Testis (tissue), 3 donors: ENCODE results near the gene TMC6. TPM values are rescaled to one million over a fixed set of nuclear protein-coding genes. Genes with fewer than 3 reads are reported as not detected.
"Not testable (repeated sequence)": the region's sequence is repeated elsewhere in the genome, so short reads cannot be mapped to it uniquely, and the experiment has no call there.

ENCODE experiments used
- DNase-seq: peaks from one replicate; pipeline ENCODE4 v3.0.0-alpha.2; 2019
- H3K27ac ChIP-seq, 2 donors: fragments of 200-600 bp; sonication (generic); one replicate each; pipeline ENCODE4 v1.5.1; 2019
- H3K27me3 ChIP-seq: fragments of 200-600 bp; sonication (generic); one replicate; pipeline ENCODE4 v1.5.1; 2019
- H3K36me3 ChIP-seq: fragments of 200-600 bp; sonication (generic); one replicate; pipeline ENCODE4 v1.5.1; 2017; ENCODE audit warnings: low read depth; ENCODE audit errors: missing control alignments
- H3K4me1 ChIP-seq: fragments of 200-600 bp; sonication (generic); one replicate; pipeline ENCODE4 v1.5.1; 2019
- H3K4me3 ChIP-seq, 2 donors: fragments of 200-600 bp; sonication (generic); one replicate each; pipeline ENCODE4 v1.5.1; 2017 to 2019
- H3K9me3 ChIP-seq: fragments of 200-600 bp; sonication (generic); one replicate; pipeline ENCODE4 v1.5.1; 2017
- CTCF ChIP-seq, 3 experiments: fragments of 450-650 bp in 2 of 3; fragments of 200-600 bp in 1 of 3; sonication (generic) in 1 of 3; IDR thresholded peaks; one replicate each; pipeline ENCODE4 v1.5.1; 2016 to 2019; ENCODE audit warnings: antibody characterized with exemption in 3 of 3, mild to moderate bottlenecking in 2 of 3, moderate library complexity in 1 of 3
- POLR2A ChIP-seq: fragments of 450-650 bp; IDR thresholded peaks from one replicate; pipeline ENCODE4 v1.6.1; 2017; ENCODE audit warnings: antibody characterized with exemption, mild to moderate bottlenecking, moderate library complexity
- WGBS, 2 donors: methylation state at CpG; one replicate each; pipeline ENCODE4 v1.1.5; 2018; 5-methylcytosine and 5-hydroxymethylcytosine counted together
- intact Hi-C: fragments of 100-400 bp; cut with DNase I; formaldehyde crosslinking; loops from one replicate; pipeline ENCODE4 v1.15.1; 2023; ENCODE audit warnings: low total_unique reads
- polyA plus RNA-seq: library from polyadenylated mRNA; stranded (reverse); fragments of 350-450 nt; fragmentation: Illumina TruSeq; extraction: RNeasy Lipid Tissue Mini Kit (QIAGEN cat#74804); gene quantifications from one replicate; pipeline ENCODE4 v1.2.3, GENCODE V29; 2014; ENCODE audit warnings: low read depth, low replicate concordance; ENCODE audit not compliant: insufficient read depth
- small RNA-seq, 2 donors: library from RNA; depleted of rRNA; stranded (forward); fragments of <200 nt; gene quantifications; one replicate each; pipeline ENCODE3, GENCODE V24; 2016
- total RNA-seq, 2 donors: library from RNA; depleted of rRNA; stranded (reverse); fragments of >200 nt; gene quantifications; one replicate each; pipeline ENCODE4 v1.2.3, GENCODE V29; 2016

Gene TMC6
- total and polyA plus RNA-seq, 3 donors from 2014 or later = 10.8 to 20.3 (median 18.0) TPM

- no peak for DNase-seq
- TF ChIP-seq POLR2A = no peak
- TF ChIP-seq CTCF (IDR thresholded peaks at IDR 0.05) = no peak
- Histone ChIP-seq H3K4me3 (no peak overlapping the region), H3K36me3 (no peaks in the 10 kb centered on the region), H3K27me3 (no peaks in the 10 kb centered on the region), H3K4me1 (no peaks in the 10 kb centered on the region), H3K27ac (no peak overlapping the region), H3K9me3 (no peaks in the 10 kb centered on the region)
- intact Hi-C loops = no loop called here
- WGBS, 2 donors = 77 to 81% methylated on average over 4 of the region's 4 CpGs
Measured at GRCh38 chr17:78069695-78070094, 58.9 kb downstream of the TMC6 start.

- intact Hi-C loops = not testable (repeated sequence)
Measured at GRCh38 chr17:78066976-78067375, 61.6 kb downstream of the TMC6 start.

GRCh38 chr17:78064708-78065107 lies 63.8 kb downstream of the TMC6 start:
- Histone ChIP-seq H3K9me3 (no peaks in the 10 kb centered on the region), H3K4me3 (no peak overlapping the region), H3K27me3 (no peaks in the 10 kb centered on the region), H3K27ac (no peak overlapping the region), H3K4me1 (no peaks in the 10 kb centered on the region), H3K36me3 (no peaks in the 10 kb centered on the region)
- intact Hi-C loops = no loop called here
- no peak for TF ChIP-seq CTCF (IDR thresholded peaks at IDR 0.05)
- TF ChIP-seq POLR2A = no peak
- DNase-seq = no peak
- 90 to 94% methylated on average over 4 of the region's 4 CpGs for WGBS, 2 donors

More at GRCh38 chr17:78066976-78067375, 61.6 kb downstream of the TMC6 start:
- not testable (repeated sequence) for H3K27me3 ChIP-seq, DNase-seq, H3K27ac ChIP-seq, H3K4me1 ChIP-seq, H3K4me3 ChIP-seq, H3K36me3 ChIP-seq, H3K9me3 ChIP-seq
- WGBS, 2 donors = 91 to 99% methylated on average over 4 of the region's 4 CpGs

- H3K4me3 ChIP-seq = no peak overlapping the region
- TF ChIP-seq POLR2A (no peak), CTCF (IDR thresholded peaks at IDR 0.05) (no peak)
- no peak overlapping the region for H3K27ac ChIP-seq
- H3K4me1 ChIP-seq = peaks cover 3% of the 10 kb centered on the region
- no peaks in the 10 kb centered on the region for H3K36me3 ChIP-seq
- no peaks in the 10 kb centered on the region for H3K9me3 ChIP-seq
- no peaks in the 10 kb centered on the region for H3K27me3 ChIP-seq
- intact Hi-C loops = no loop called here
- DNase-seq = no peak
Measured at GRCh38 chr17:78063489-78063888, 65.1 kb downstream of the TMC6 start.

- no peak for DNase-seq
- TF ChIP-seq CTCF (IDR thresholded peaks at IDR 0.05) (no peak), POLR2A (no peak)
- H3K27ac ChIP-seq = no peak overlapping the region
- H3K4me3 ChIP-seq = no peak overlapping the region
- intact Hi-C loops = no loop called here
- H3K4me1 ChIP-seq = peaks cover 3% of the 10 kb centered on the region
- H3K9me3 ChIP-seq = no peaks in the 10 kb centered on the region
- no peaks in the 10 kb centered on the region for H3K27me3 ChIP-seq
- H3K36me3 ChIP-seq = no peaks in the 10 kb centered on the region
- WGBS, 2 donors = 92 to 100% methylated on average over 2 of the region's 2 CpGs
Measured at GRCh38 chr17:78062596-78062995, 66.0 kb downstream of the TMC6 start.

Small RNA genes within 50 kb of the gene (small RNA-seq; reads per million reads assigned to genes)
- 0 reads per million in 2 donors for gene RNU6-625P

Other genes with a start within 250 kb of the TMC6 start
- gene TNRC6C, start 170.1 kb downstream of the TMC6 start, total RNA-seq = 10 to 100 TPM; 27.4 to 35.6 TPM
- 26.2 TPM for gene TNRC6C, start 170.1 kb downstream of the TMC6 start, polyA plus RNA-seq
- gene TMC8, start 2.0 kb upstream of the TMC6 start, total RNA-seq = 1 to 10 TPM; 3.5 to 9.3 TPM
- gene TMC8, start 2.0 kb upstream of the TMC6 start, polyA plus RNA-seq = 5.6 TPM
- 1 to 10 TPM; 1.1 to 1.3 TPM for gene C17orf99, start 17.6 kb upstream of the TMC6 start, total RNA-seq
- not detected for gene C17orf99, start 17.6 kb upstream of the TMC6 start, polyA plus RNA-seq
- gene SYNGR2, start 39.8 kb upstream of the TMC6 start, total RNA-seq = 10 to 100 TPM; 68.7 to 70.6 TPM
- gene SYNGR2, start 39.8 kb upstream of the TMC6 start, polyA plus RNA-seq = 63.7 TPM
- 1 to 10 TPM; 3.9 to 4.8 TPM for gene TK1, start 58.3 kb upstream of the TMC6 start, total RNA-seq
- gene TK1, start 58.3 kb upstream of the TMC6 start, polyA plus RNA-seq = 5.7 TPM
- 10 to 100 TPM; 59.4 to 82.2 TPM for gene AFMID, start 58.6 kb upstream of the TMC6 start, total RNA-seq
- gene AFMID, start 58.6 kb upstream of the TMC6 start, polyA plus RNA-seq = 36.1 TPM
- 10 to 100 TPM; 12.4 to 28.1 TPM for gene BIRC5, start 85.5 kb upstream of the TMC6 start, total RNA-seq
- gene BIRC5, start 85.5 kb upstream of the TMC6 start, polyA plus RNA-seq = 58.5 TPM
- not detected for gene TMEM235, start 102.9 kb upstream of the TMC6 start, total RNA-seq
- gene TMEM235, start 102.9 kb upstream of the TMC6 start, polyA plus RNA-seq = not detected
- 10 to 100 TPM in 1 of 2 donors, 1 to 10 TPM in 1; 2.2 to 17.8 TPM for gene SOCS3, start 231.3 kb upstream of the TMC6 start, total RNA-seq
- gene SOCS3, start 231.3 kb upstream of the TMC6 start, polyA plus RNA-seq = 9.6 TPM
- gene PGS1, start 249.9 kb upstream of the TMC6 start, total RNA-seq = 10 to 100 TPM; 50.4 to 58.4 TPM
- 34.9 TPM for gene PGS1, start 249.9 kb upstream of the TMC6 start, polyA plus RNA-seq